AG04449 (cell line): ENCODE measurements around the gene CERS5.
A peak's percentile ranks its signal among the peaks of the same experiment; 100 is the strongest.

Experiments
- CTCF ChIA-PET: fragments of 350-600 bp; formaldehyde crosslinking; extraction: SDS; loops from one replicate; lab custom pipeline; 2021; ENCODE audit warnings: antibody characterized with exemption; lab: Yijun Ruan, JAX
- POLR2A ChIA-PET: fragments of 400-600, 350-600 bp; formaldehyde crosslinking; extraction: SDS; loops from one replicate; lab custom pipeline; 2020; ENCODE audit warnings: antibody characterized with exemption, inconsistent platforms; lab: Yijun Ruan, JAX
- DNase-seq: peaks from one replicate; pipeline ENCODE4 v3.0.0-alpha.2; 2010; ENCODE audit warnings: low read depth, low spot score
- H3K4me3 ChIP-seq: 2 replicates; pipeline ENCODE4 v1.5.1; 2011; ENCODE audit warnings: low read depth, mild to moderate bottlenecking, control low read depth, low read length
- CTCF ChIP-seq: IDR thresholded peaks from one replicate; pipeline ENCODE4 v1.5.1; 2011; ENCODE audit warnings: mild to moderate bottlenecking, moderate library complexity, low read length, control low read depth, inconsistent platforms; ENCODE audit not compliant: insufficient read depth; ENCODE audit errors: missing control alignments

The CERS5 gene

GRCh38 chr12:50200552-50201273, 33.5 kb upstream of the CERS5 start:
- ChIA-PET POLR2A (interaction anchor here (0.6 to 2.0 kb wide), 4 partner anchors 14 to 31 kb away, joined by 3 to 6 read pairs (median 4); no protein-coding TSS in a partner anchor), CTCF (interaction anchor here (0.8 to 1.4 kb wide), 5 partner anchors 11 to 116 kb away, joined by 3 to 7 read pairs (median 3); no protein-coding TSS in a partner anchor)
- H3K4me3 ChIP-seq = no peak overlapping the region
- peak; percentile 86 for DNase-seq
- no peak for TF ChIP-seq CTCF

GRCh38 chr12:50198829-50199228, 31.7 kb upstream of the CERS5 start:
- no peak overlapping the region for H3K4me3 ChIP-seq
- no peak for TF ChIP-seq CTCF
- POLR2A ChIA-PET = no interaction called here
- CTCF ChIA-PET = interaction anchor here (0.9 to 1.4 kb wide), 4 partner anchors 16 to 116 kb away, joined by 3 to 6 read pairs (median 4); no protein-coding TSS in a partner anchor
- DNase-seq = no peak

GRCh38 chr12:50197297-50197727, 30.1 kb upstream of the CERS5 start:
- CTCF ChIA-PET = no interaction called here
- H3K4me3 ChIP-seq = no peak overlapping the region
- POLR2A ChIA-PET = no interaction called here
- no peak for DNase-seq
- no peak for TF ChIP-seq CTCF

- H3K4me3 ChIP-seq = no peak overlapping the region
- ChIA-PET CTCF (interaction anchor here (1.2 to 3.7 kb wide), 3 partner anchors 17 to 122 kb away, joined by 3 to 15 read pairs (median 4); no protein-coding TSS in a partner anchor), POLR2A (no interaction called here)
- no peak for TF ChIP-seq CTCF
- DNase-seq = no peak
Observed at GRCh38 chr12:50196537-50196936, 29.4 kb upstream of the CERS5 start.

- no peak overlapping the region for H3K4me3 ChIP-seq
- ChIA-PET POLR2A (no interaction called here), CTCF (interaction anchor here (1.2 to 3.7 kb wide), 4 partner anchors 18 to 121 kb away, joined by 3 to 15 read pairs (median 6); no protein-coding TSS in a partner anchor)
- no peak for TF ChIP-seq CTCF
- DNase-seq = no peak
Observed at GRCh38 chr12:50195832-50196231, 28.7 kb upstream of the CERS5 start.

- no peak for DNase-seq
- TF ChIP-seq CTCF = no peak
- ChIA-PET CTCF (no interaction called here), POLR2A (no interaction called here)
- no peak overlapping the region for H3K4me3 ChIP-seq
Observed at GRCh38 chr12:50192908-50193307, 25.7 kb upstream of the CERS5 start.
